ENCODE results near the gene EFCC1. TPM values are rescaled to one million over a fixed set of nuclear protein-coding genes. Genes with fewer than 3 reads are reported as not detected.

The EFCC1 gene
- total RNA-seq, 1 experiment from 2014 or later, result 1.0 TPM

DNA sequence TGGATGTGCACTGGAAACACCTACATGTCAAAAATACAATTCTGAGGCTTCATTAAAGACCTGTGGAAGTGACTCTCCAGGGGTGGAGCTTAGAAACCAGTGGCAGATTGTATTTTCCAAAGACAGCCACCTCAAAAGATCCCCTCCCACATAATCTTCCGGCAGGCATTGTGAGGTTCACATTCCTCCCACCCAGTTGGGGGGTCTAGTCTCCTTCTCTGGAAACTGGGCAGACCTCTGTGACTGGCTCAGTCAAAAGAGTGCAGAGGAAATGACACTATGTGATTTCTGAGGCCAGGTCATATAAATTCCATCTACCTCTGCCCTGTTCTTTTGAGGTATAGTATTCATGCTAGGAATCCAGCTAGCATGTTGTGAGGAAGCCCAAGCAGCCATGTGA is 5.4 kb upstream of the EFCC1 start:
- intact Hi-C loops (cut with micrococcal nuclease), result no loop called here

DNA sequence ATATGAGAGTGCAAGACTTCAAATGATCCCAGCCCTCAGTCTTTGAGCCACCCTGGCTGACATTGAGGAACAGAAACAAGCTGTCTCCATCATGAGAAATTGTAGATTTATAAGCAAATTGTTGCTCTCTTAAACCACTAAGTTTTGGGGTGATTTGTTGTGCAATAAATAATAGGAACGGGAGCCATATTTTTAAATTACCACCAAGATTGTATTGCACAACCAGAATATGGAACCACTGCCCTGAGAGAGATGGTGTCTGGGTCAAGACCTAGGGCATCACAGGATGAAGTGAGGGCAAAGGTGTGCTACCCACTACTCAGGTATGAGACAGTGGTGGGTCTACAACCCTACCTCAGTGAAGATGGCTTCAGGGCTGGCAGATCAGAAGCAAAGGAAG is 4.9 kb upstream of the EFCC1 start:
- no peak for ATAC-seq
- Histone ChIP-seq H3K27me3 (ENCODE audit: insufficient read depth, low read length) (no peaks in the 10 kb centered on the region), H3K9me2 (ENCODE audit: insufficient read depth) (no peaks in the 10 kb centered on the region), H3K4me1 (ENCODE audit: control insufficient read depth in 1 of 2, insufficient read depth in 2 of 2, low read length in 2 of 2) (peaks cover 7 to 13% of the 10 kb centered on the region in 2 experiments; a peak in 3 of 4 replicates), H3K4me3 (replicated peaks in 1 of 2; ENCODE audit: low read depth in 1 of 2, low read length in 2 of 2) (no peak overlapping the region), H3K36me3 (ENCODE audit: control insufficient read depth in 1 of 2, insufficient read depth in 2 of 2, low read length in 2 of 2) (no peaks in the 10 kb centered on the region), H3K79me2 (ENCODE audit: insufficient read depth, low read length) (no peaks in the 10 kb centered on the region), H3K9ac (ENCODE audit: low read length) (no peak overlapping the region), H2AFZ (ENCODE audit: low read depth, low read length, poor library complexity, severe bottlenecking) (no peak overlapping the region), H3K4me2 (ENCODE audit: low read length) (no peak overlapping the region), H4K20me1 (ENCODE audit: insufficient read depth) (no peaks in the 10 kb centered on the region), H3K9me3 (ENCODE audit: control insufficient read depth in 1 of 2, insufficient read depth in 1 of 2, low read depth in 1 of 2, low read length in 2 of 2) (no peaks in the 10 kb centered on the region), H3K27ac (ENCODE audit: low read depth, low read length) (no peak overlapping the region)
- CTCF ChIA-PET, result no interaction called here
- RAD21 ChIA-PET (ENCODE audit: low non-redundant PET in 1 of 2, low total read pairs in 2 of 2, uncharacterized antibody in 2 of 2, unreplicated experiment in 2 of 2), result no interaction called here
- no TSS peak for BruUV-seq (replicated peaks)
- intact Hi-C loops (cut with micrococcal nuclease), result no loop called here
- POLR2A ChIA-PET, result no interaction called here
- TF ChIP-seq ELF1 (IDR thresholded peaks at IDR 0.05; ENCODE audit: borderline replicate concordance, low read depth) (no peak), EGR1 (IDR thresholded peaks at IDR 0.05; ENCODE audit: low read depth) (no peak), CBX3 (IDR thresholded peaks at IDR 0.05; ENCODE audit: low read depth) (no peak), SRF (IDR thresholded peaks at IDR 0.05; ENCODE audit: low read depth) (no peak), YY1 (IDR thresholded peaks at IDR 0.05; ENCODE audit: extremely low read depth, insufficient replicate concordance, low read depth, low read length) (no peak), RAD21 (IDR thresholded peaks at IDR 0.05; ENCODE audit: low read depth) (no peak), CEBPB (IDR thresholded peaks at IDR 0.05; ENCODE audit: low read depth) (no peak), POLR2AphosphoS5 (IDR thresholded peaks at IDR 0.05; ENCODE audit: low read depth, low read length) (no peak), SIN3A (IDR thresholded peaks at IDR 0.05; ENCODE audit: low read depth) (no peak), POLR2A (IDR thresholded peaks at IDR 0.05; ENCODE audit: borderline replicate concordance, extremely low read depth, insufficient read depth, insufficient read length) (no peak), TCF7L2 (IDR thresholded peaks at IDR 0.05; ENCODE audit: borderline replicate concordance, extremely low read depth, insufficient read depth, insufficient read length) (no peak), EZH2 (IDR thresholded peaks at IDR 0.05) (no peak)
- TF ChIP-seq, protein P1, sequence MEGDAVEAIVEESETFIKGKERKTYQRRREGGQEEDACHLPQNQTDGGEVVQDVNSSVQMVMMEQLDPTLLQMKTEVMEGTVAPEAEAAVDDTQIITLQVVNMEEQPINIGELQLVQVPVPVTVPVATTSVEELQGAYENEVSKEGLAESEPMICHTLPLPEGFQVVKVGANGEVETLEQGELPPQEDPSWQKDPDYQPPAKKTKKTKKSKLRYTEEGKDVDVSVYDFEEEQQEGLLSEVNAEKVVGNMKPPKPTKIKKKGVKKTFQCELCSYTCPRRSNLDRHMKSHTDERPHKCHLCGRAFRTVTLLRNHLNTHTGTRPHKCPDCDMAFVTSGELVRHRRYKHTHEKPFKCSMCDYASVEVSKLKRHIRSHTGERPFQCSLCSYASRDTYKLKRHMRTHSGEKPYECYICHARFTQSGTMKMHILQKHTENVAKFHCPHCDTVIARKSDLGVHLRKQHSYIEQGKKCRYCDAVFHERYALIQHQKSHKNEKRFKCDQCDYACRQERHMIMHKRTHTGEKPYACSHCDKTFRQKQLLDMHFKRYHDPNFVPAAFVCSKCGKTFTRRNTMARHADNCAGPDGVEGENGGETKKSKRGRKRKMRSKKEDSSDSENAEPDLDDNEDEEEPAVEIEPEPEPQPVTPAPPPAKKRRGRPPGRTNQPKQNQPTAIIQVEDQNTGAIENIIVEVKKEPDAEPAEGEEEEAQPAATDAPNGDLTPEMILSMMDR (IDR thresholded peaks at IDR 0.05 in 2 of 3, conservative IDR thresholded peaks at IDR 0.05 in 1 of 3; ENCODE audit: borderline replicate concordance in 1 of 3, insufficient read depth in 1 of 3, low read depth in 2 of 3, low read length in 2 of 3), result no peak
- TF ChIP-seq, protein P2, sequence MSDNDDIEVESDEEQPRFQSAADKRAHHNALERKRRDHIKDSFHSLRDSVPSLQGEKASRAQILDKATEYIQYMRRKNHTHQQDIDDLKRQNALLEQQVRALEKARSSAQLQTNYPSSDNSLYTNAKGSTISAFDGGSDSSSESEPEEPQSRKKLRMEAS (IDR thresholded peaks at IDR 0.05), result no peak
- TF ChIP-seq, protein P3, sequence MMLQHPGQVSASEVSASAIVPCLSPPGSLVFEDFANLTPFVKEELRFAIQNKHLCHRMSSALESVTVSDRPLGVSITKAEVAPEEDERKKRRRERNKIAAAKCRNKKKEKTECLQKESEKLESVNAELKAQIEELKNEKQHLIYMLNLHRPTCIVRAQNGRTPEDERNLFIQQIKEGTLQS (IDR thresholded peaks at IDR 0.05), result no peak
- DNase-seq (ENCODE audit: low read depth, low spot score), result no peak

More for the DNA sequence above, 5.4 kb upstream of the EFCC1 start:
- H4K20me1 ChIP-seq (ENCODE audit: insufficient read depth), result no peaks in the 10 kb centered on the region
- no peak overlapping the region for H3K27ac ChIP-seq (ENCODE audit: low read depth, low read length)
- H3K4me1 ChIP-seq (ENCODE audit: control insufficient read depth in 1 of 2, insufficient read depth in 2 of 2, low read length in 2 of 2), result peaks cover 7 to 13% of the 10 kb centered on the region in 2 experiments; a peak in 3 of 4 replicates
- H3K27me3 ChIP-seq (ENCODE audit: insufficient read depth, low read length), result no peaks in the 10 kb centered on the region
- CTCF ChIA-PET, result no interaction called here
- H3K36me3 ChIP-seq (ENCODE audit: control insufficient read depth in 1 of 2, insufficient read depth in 2 of 2, low read length in 2 of 2), result no peaks in the 10 kb centered on the region
- H3K9me3 ChIP-seq (ENCODE audit: control insufficient read depth in 1 of 2, insufficient read depth in 1 of 2, low read depth in 1 of 2, low read length in 2 of 2), result no peaks in the 10 kb centered on the region
- H2AFZ ChIP-seq (ENCODE audit: low read depth, low read length, poor library complexity, severe bottlenecking), result no peak overlapping the region
- no TSS peak for BruUV-seq (replicated peaks)
- no peak for ATAC-seq
- RAD21 ChIA-PET (ENCODE audit: low non-redundant PET in 1 of 2, low total read pairs in 2 of 2, uncharacterized antibody in 2 of 2, unreplicated experiment in 2 of 2), result no interaction called here
- no peaks in the 10 kb centered on the region for H3K79me2 ChIP-seq (ENCODE audit: insufficient read depth, low read length)
- TF ChIP-seq, protein P3 (IDR thresholded peaks at IDR 0.05), result no peak
- TF ChIP-seq CEBPB (IDR thresholded peaks at IDR 0.05; ENCODE audit: low read depth), result no peak
- TF ChIP-seq SP1 (IDR thresholded peaks at IDR 0.05; ENCODE audit: low read depth), result no peak
- no peak for TF ChIP-seq EZH2phosphoT487 (IDR thresholded peaks at IDR 0.05; ENCODE audit: borderline replicate concordance)
- TF ChIP-seq ELF1 (IDR thresholded peaks at IDR 0.05; ENCODE audit: borderline replicate concordance, low read depth), result no peak
- TF ChIP-seq CBX3 (IDR thresholded peaks at IDR 0.05; ENCODE audit: low read depth), result no peak
- TF ChIP-seq TCF7L2 (IDR thresholded peaks at IDR 0.05; ENCODE audit: borderline replicate concordance, extremely low read depth, insufficient read depth, insufficient read length), result no peak
- TF ChIP-seq SIN3A (IDR thresholded peaks at IDR 0.05; ENCODE audit: low read depth), result no peak
- no peak overlapping the region for H3K4me3 ChIP-seq (replicated peaks in 1 of 2; ENCODE audit: low read depth in 1 of 2, low read length in 2 of 2)
- no peak overlapping the region for H3K9ac ChIP-seq (ENCODE audit: low read length)
- H3K9me2 ChIP-seq (ENCODE audit: insufficient read depth), result no peaks in the 10 kb centered on the region
- POLR2A ChIA-PET, result no interaction called here
- DNase-seq (ENCODE audit: low read depth, low spot score), result no peak
- no peak overlapping the region for H3K4me2 ChIP-seq (ENCODE audit: low read length)
